ENCODE data around the gene FSTL5.

FSTL5 gene

GRCh38 chr4:161704040-161704439, 459.8 kb downstream of the FSTL5 start:
- Histone ChIP-seq H3K27ac (ENCODE audit: low read depth, low read length) (no peak overlapping the region), H3K4me1 (ENCODE audit: control insufficient read depth, insufficient read depth, low read length) (no peaks in the 10 kb centered on the region), H3K9ac (ENCODE audit: low read depth, low read length) (no peak overlapping the region), H3K9me3 (ENCODE audit: control insufficient read depth, insufficient read depth, low read length) (no peaks in the 10 kb centered on the region), H3K36me3 (ENCODE audit: control insufficient read depth, insufficient read depth, low read length) (no peaks in the 10 kb centered on the region), H3K4me3 (ENCODE audit: low read depth, low read length) (no peak overlapping the region), H3K27me3 (ENCODE audit: control insufficient read depth, insufficient read depth, low read length) (no peaks in the 10 kb centered on the region)

DNA sequence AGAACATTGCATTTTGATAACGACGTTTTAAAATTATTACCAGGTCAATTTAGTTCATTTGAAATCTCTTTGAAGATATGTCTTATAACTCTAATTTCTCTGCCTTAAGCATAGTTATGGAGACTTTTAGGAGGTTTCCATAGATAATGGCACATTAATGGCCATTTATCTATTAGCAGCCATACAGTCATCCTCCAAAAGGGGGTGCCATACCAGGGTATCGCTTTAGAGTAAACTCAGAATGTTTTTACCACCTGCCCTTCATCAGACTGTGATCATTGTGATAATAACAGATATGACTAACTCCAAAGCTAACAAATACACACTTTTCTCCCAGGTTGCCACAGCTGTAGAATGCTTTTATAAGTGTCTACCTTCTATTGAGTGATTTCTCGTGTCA, 461.5 kb downstream of the FSTL5 start:
- Histone ChIP-seq H3K27ac (ENCODE audit: low read depth, low read length) (no peak overlapping the region), H3K36me3 (ENCODE audit: control insufficient read depth, insufficient read depth, low read length) (no peaks in the 10 kb centered on the region), H3K9me3 (ENCODE audit: control insufficient read depth, insufficient read depth, low read length) (no peaks in the 10 kb centered on the region)

DNA sequence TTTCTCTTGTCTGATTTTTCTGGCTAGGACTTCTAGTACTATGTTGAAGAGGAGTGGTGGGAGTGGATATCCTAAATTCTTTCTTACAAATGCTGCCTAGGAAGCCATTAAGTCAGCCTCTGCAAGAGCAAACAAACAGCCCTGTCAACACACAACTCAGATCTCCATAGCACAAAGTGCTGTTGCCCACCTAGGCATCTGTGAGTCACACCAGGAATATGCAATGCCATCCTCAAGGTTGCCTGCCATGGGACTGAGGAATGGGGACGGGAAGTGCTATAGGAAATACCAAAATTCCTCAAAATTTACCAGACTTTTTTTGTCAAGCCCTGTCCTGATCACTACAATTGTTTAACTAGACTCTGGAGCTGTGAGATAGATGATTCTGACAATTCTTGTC, 466.9 kb downstream of the FSTL5 start:
- Histone ChIP-seq H3K9ac (ENCODE audit: low read depth, low read length) (no peak overlapping the region), H3K36me3 (ENCODE audit: control insufficient read depth, insufficient read depth, low read length) (no peaks in the 10 kb centered on the region), H3K27ac (ENCODE audit: low read depth, low read length) (peak overlapping the region; percentile 48), H3K9me3 (ENCODE audit: control insufficient read depth, insufficient read depth, low read length) (no peaks in the 10 kb centered on the region), H3K4me1 (ENCODE audit: control insufficient read depth, insufficient read depth, low read length) (no peaks in the 10 kb centered on the region; the same call in 1 of the 2 replicates), H3K27me3 (ENCODE audit: control insufficient read depth, insufficient read depth, low read length) (no peaks in the 10 kb centered on the region), H3K4me3 (ENCODE audit: low read depth, low read length) (no peak overlapping the region; the same call in 1 of the 2 replicates)

More for the DNA sequence above, 461.5 kb downstream of the FSTL5 start:
- no peaks in the 10 kb centered on the region for H3K4me1 ChIP-seq (ENCODE audit: control insufficient read depth, insufficient read depth, low read length)
- no peaks in the 10 kb centered on the region for H3K27me3 ChIP-seq (ENCODE audit: control insufficient read depth, insufficient read depth, low read length)
- no peak overlapping the region for H3K9ac ChIP-seq (ENCODE audit: low read depth, low read length)
- no peak overlapping the region for H3K4me3 ChIP-seq (ENCODE audit: low read depth, low read length)

GRCh38 chr4:161680146-161680545, 483.7 kb downstream of the FSTL5 start:
- H3K27ac ChIP-seq (ENCODE audit: low read depth, low read length), result no peak overlapping the region
- H3K27me3 ChIP-seq (ENCODE audit: control insufficient read depth, insufficient read depth, low read length), result no peaks in the 10 kb centered on the region
- H3K4me3 ChIP-seq (ENCODE audit: low read depth, low read length), result no peak overlapping the region
- no peaks in the 10 kb centered on the region for H3K9me3 ChIP-seq (ENCODE audit: control insufficient read depth, insufficient read depth, low read length)
- H3K4me1 ChIP-seq (ENCODE audit: control insufficient read depth, insufficient read depth, low read length), result no peaks in the 10 kb centered on the region
- H3K36me3 ChIP-seq (ENCODE audit: control insufficient read depth, insufficient read depth, low read length), result no peaks in the 10 kb centered on the region
- no peak overlapping the region for H3K9ac ChIP-seq (ENCODE audit: low read depth, low read length)

GRCh38 chr4:161664740-161665139, 499.1 kb downstream of the FSTL5 start:
- H3K9me3 ChIP-seq (ENCODE audit: control insufficient read depth, insufficient read depth, low read length), result no peaks in the 10 kb centered on the region

GRCh38 chr4:161663844-161664243, 500.0 kb downstream of the FSTL5 start:
- Histone ChIP-seq H3K4me1 (ENCODE audit: control insufficient read depth, insufficient read depth, low read length) (no peaks in the 10 kb centered on the region), H3K4me3 (ENCODE audit: low read depth, low read length) (no peak overlapping the region), H3K27ac (ENCODE audit: low read depth, low read length) (no peak overlapping the region), H3K9me3 (ENCODE audit: control insufficient read depth, insufficient read depth, low read length) (no peaks in the 10 kb centered on the region), H3K27me3 (ENCODE audit: control insufficient read depth, insufficient read depth, low read length) (no peaks in the 10 kb centered on the region), H3K36me3 (ENCODE audit: control insufficient read depth, insufficient read depth, low read length) (no peaks in the 10 kb centered on the region), H3K9ac (ENCODE audit: low read depth, low read length) (no peak overlapping the region)

More at GRCh38 chr4:161664740-161665139, 499.1 kb downstream of the FSTL5 start:
- Histone ChIP-seq H3K27ac (ENCODE audit: low read depth, low read length) (no peak overlapping the region), H3K27me3 (ENCODE audit: control insufficient read depth, insufficient read depth, low read length) (no peaks in the 10 kb centered on the region), H3K9ac (ENCODE audit: low read depth, low read length) (no peak overlapping the region), H3K36me3 (ENCODE audit: control insufficient read depth, insufficient read depth, low read length) (no peaks in the 10 kb centered on the region), H3K4me3 (ENCODE audit: low read depth, low read length) (no peak overlapping the region), H3K4me1 (ENCODE audit: control insufficient read depth, insufficient read depth, low read length) (no peaks in the 10 kb centered on the region)

- no peaks in the 10 kb centered on the region for H3K9me3 ChIP-seq (ENCODE audit: control insufficient read depth, insufficient read depth, low read length)
- no peaks in the 10 kb centered on the region for H3K4me1 ChIP-seq (ENCODE audit: control insufficient read depth, insufficient read depth, low read length)
- H3K9ac ChIP-seq (ENCODE audit: low read depth, low read length), result no peak overlapping the region
- no peaks in the 10 kb centered on the region for H3K27me3 ChIP-seq (ENCODE audit: control insufficient read depth, insufficient read depth, low read length)
- H3K27ac ChIP-seq (ENCODE audit: low read depth, low read length), result no peak overlapping the region
- H3K36me3 ChIP-seq (ENCODE audit: control insufficient read depth, insufficient read depth, low read length), result no peaks in the 10 kb centered on the region
- no peak overlapping the region for H3K4me3 ChIP-seq (ENCODE audit: low read depth, low read length)
These were observed 505.1 kb downstream of the FSTL5 start for GRCh38 chr4:161658676-161659075.

DNA sequence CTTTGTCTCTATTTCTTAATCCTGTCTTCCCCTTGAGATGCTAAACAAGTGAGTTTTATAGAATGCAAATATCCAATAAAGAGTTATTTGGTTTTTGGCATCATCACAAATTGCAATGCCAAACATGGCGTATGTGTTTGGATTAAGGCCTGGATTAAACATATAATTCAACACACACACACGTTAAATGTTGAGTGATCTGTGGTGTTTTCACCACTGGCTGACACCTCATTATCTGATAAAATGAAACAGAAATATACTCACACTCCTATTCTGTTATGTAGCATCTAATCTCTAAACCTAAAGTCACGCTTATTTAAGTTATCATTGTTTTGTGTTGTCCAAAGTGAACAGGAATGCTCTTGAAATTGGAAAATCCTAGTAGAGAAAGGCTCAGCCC, 506.2 kb downstream of the FSTL5 start:
- no peak overlapping the region for H3K4me3 ChIP-seq (ENCODE audit: low read depth, low read length)
- H3K36me3 ChIP-seq (ENCODE audit: control insufficient read depth, insufficient read depth, low read length), result no peaks in the 10 kb centered on the region
- H3K27ac ChIP-seq (ENCODE audit: low read depth, low read length), result no peak overlapping the region
- H3K9me3 ChIP-seq (ENCODE audit: control insufficient read depth, insufficient read depth, low read length), result no peaks in the 10 kb centered on the region
- no peaks in the 10 kb centered on the region for H3K27me3 ChIP-seq (ENCODE audit: control insufficient read depth, insufficient read depth, low read length)
- no peak overlapping the region for H3K9ac ChIP-seq (ENCODE audit: low read depth, low read length)
- no peaks in the 10 kb centered on the region for H3K4me1 ChIP-seq (ENCODE audit: control insufficient read depth, insufficient read depth, low read length)

DNA sequence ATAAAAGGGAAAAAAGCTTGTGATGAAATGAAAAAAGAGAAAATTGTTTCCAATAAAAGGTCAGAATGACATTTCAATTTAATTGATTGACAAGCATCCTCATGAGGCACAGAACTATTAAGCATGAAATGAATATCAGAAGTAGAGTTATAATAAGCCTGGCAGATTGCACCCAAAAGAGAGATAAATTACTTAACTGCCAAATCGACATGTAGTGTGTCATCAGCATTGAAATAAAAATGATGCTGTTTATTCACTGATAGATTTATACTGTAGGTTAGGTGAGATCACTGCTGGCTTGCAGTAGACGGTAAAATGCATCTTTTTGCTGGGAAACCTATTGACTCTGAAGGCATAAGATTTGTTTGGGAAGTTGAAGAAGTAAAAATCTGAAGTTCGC, 507.2 kb downstream of the FSTL5 start:
- no peaks in the 10 kb centered on the region for H3K4me1 ChIP-seq (ENCODE audit: control insufficient read depth, insufficient read depth, low read length)
- no peaks in the 10 kb centered on the region for H3K36me3 ChIP-seq (ENCODE audit: control insufficient read depth, insufficient read depth, low read length)
- H3K27ac ChIP-seq (ENCODE audit: low read depth, low read length), result no peak overlapping the region
- H3K9ac ChIP-seq (ENCODE audit: low read depth, low read length), result no peak overlapping the region
- no peaks in the 10 kb centered on the region for H3K9me3 ChIP-seq (ENCODE audit: control insufficient read depth, insufficient read depth, low read length)
- no peaks in the 10 kb centered on the region for H3K27me3 ChIP-seq (ENCODE audit: control insufficient read depth, insufficient read depth, low read length)
- no peak overlapping the region for H3K4me3 ChIP-seq (ENCODE audit: low read depth, low read length)

GRCh38 chr4:161655148-161655547, 508.7 kb downstream of the FSTL5 start:
- Histone ChIP-seq H3K27ac (ENCODE audit: low read depth, low read length) (no peak overlapping the region), H3K4me1 (ENCODE audit: control insufficient read depth, insufficient read depth, low read length) (no peaks in the 10 kb centered on the region), H3K36me3 (ENCODE audit: control insufficient read depth, insufficient read depth, low read length) (no peaks in the 10 kb centered on the region), H3K9me3 (ENCODE audit: control insufficient read depth, insufficient read depth, low read length) (no peaks in the 10 kb centered on the region), H3K27me3 (ENCODE audit: control insufficient read depth, insufficient read depth, low read length) (no peaks in the 10 kb centered on the region), H3K4me3 (ENCODE audit: low read depth, low read length) (no peak overlapping the region), H3K9ac (ENCODE audit: low read depth, low read length) (no peak overlapping the region)

DNA sequence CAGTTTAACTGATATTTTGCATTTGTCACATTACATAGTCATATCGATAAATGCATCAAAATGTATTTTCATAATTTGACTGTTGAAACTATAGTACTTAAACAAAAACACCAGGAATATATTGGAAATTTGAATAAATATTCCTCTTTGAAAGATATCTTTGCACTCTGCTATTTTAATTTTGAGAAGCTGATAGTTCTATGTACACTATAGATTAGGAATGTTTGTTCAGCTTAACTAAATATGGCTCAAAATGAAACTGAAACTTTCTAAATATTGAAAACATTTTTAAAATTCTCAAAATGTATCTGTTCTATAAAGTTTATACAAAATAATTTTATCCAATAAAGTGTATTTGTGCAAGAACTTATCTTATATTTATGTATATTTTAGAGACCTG, 510.1 kb downstream of the FSTL5 start:
- H3K9me3 ChIP-seq (ENCODE audit: control insufficient read depth, insufficient read depth, low read length), result no peaks in the 10 kb centered on the region

DNA sequence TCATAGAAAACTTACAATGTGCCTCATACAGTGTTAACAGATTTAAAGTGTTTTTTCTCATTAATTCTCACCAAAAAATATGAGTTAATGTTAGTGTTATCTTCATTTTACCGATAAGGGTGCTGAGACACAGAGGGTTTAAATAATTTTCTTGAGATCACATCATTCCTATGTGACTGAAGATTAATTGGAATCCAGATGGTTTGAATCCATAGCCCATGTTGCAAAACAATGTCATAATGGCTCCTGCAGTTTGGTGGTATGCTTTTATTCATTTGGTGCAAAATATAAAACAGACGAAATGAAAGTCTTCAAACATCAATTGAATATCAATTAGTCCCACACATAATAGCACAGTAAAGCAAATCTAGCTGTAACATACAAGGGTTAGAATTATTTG, 512.2 kb downstream of the FSTL5 start:
- Histone ChIP-seq H3K9me3 (ENCODE audit: control insufficient read depth, insufficient read depth, low read length) (no peaks in the 10 kb centered on the region), H3K4me3 (ENCODE audit: low read depth, low read length) (no peak overlapping the region), H3K4me1 (ENCODE audit: control insufficient read depth, insufficient read depth, low read length) (no peaks in the 10 kb centered on the region), H3K27ac (ENCODE audit: low read depth, low read length) (no peak overlapping the region), H3K27me3 (ENCODE audit: control insufficient read depth, insufficient read depth, low read length) (no peaks in the 10 kb centered on the region), H3K36me3 (ENCODE audit: control insufficient read depth, insufficient read depth, low read length) (no peaks in the 10 kb centered on the region), H3K9ac (ENCODE audit: low read depth, low read length) (no peak overlapping the region)

More for the DNA sequence above, 510.1 kb downstream of the FSTL5 start:
- H3K36me3 ChIP-seq (ENCODE audit: control insufficient read depth, insufficient read depth, low read length), result no peaks in the 10 kb centered on the region
- no peak overlapping the region for H3K27ac ChIP-seq (ENCODE audit: low read depth, low read length)
- H3K4me1 ChIP-seq (ENCODE audit: control insufficient read depth, insufficient read depth, low read length), result no peaks in the 10 kb centered on the region
- H3K9ac ChIP-seq (ENCODE audit: low read depth, low read length), result no peak overlapping the region
- no peak overlapping the region for H3K4me3 ChIP-seq (ENCODE audit: low read depth, low read length)
- no peaks in the 10 kb centered on the region for H3K27me3 ChIP-seq (ENCODE audit: control insufficient read depth, insufficient read depth, low read length)
